GM12874 (cell line): ENCODE results near the gene DNAJB5.

ENCODE experiments used
- TF ChIP-seq, protein P1 (sequence below): IDR thresholded peaks from 2 replicates; pipeline ENCODE4 v1.5.1; 2011; ENCODE audit warnings: low read depth, mild to moderate bottlenecking, control low read depth, low read length, moderate library complexity; ENCODE audit not compliant: insufficient read depth

Gene DNAJB5

GRCh38 chr9:34961574-34962490 lies 27.7 kb upstream of the DNAJB5 start:
- TF ChIP-seq, protein P1, sequence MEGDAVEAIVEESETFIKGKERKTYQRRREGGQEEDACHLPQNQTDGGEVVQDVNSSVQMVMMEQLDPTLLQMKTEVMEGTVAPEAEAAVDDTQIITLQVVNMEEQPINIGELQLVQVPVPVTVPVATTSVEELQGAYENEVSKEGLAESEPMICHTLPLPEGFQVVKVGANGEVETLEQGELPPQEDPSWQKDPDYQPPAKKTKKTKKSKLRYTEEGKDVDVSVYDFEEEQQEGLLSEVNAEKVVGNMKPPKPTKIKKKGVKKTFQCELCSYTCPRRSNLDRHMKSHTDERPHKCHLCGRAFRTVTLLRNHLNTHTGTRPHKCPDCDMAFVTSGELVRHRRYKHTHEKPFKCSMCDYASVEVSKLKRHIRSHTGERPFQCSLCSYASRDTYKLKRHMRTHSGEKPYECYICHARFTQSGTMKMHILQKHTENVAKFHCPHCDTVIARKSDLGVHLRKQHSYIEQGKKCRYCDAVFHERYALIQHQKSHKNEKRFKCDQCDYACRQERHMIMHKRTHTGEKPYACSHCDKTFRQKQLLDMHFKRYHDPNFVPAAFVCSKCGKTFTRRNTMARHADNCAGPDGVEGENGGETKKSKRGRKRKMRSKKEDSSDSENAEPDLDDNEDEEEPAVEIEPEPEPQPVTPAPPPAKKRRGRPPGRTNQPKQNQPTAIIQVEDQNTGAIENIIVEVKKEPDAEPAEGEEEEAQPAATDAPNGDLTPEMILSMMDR = no peak

- TF ChIP-seq, protein P1 = no peak
Measured at GRCh38 chr9:34962546-34962945, 27.0 kb upstream of the DNAJB5 start.

DNA sequence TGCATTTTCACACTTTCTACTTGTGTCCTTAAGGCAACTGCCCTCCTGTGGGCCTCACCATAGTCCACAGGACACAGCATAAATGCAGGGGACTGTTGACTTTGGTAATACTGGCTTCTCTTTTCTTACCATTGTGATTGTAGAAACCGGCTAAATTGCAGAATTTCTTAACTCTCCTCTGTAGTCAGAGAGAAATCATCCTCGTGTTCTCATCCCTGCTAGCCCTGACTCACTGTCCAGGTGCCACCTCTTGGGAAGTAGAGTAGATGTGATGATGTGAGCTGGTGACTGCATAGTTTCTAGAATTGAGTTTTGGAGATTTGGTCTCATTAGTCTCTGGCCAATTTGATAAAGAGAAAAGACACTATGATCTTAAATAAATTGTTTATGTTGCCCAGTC lies 26.0 kb upstream of the DNAJB5 start:
- TF ChIP-seq, protein P1 = no peak

DNA sequence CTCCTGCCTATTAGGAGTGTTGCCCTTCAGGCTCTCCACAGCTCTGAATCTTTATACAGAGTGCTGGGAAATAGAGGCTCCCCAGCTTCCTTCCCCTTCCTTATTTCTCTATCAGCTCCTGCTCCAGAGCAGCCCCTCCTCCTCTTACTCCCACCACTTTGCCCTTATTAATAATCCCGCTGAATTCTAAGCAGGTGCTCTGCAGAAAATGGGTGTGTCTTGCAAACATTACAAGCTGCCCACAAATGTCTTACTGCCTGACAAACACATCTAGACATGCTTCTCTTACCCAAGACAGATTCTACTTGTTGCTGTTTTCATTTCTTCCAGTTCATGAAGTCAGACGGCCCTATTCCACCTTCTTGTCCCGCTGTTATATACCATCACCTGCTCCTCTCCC lies 25.1 kb upstream of the DNAJB5 start:
- TF ChIP-seq, protein P1 = no peak

DNA sequence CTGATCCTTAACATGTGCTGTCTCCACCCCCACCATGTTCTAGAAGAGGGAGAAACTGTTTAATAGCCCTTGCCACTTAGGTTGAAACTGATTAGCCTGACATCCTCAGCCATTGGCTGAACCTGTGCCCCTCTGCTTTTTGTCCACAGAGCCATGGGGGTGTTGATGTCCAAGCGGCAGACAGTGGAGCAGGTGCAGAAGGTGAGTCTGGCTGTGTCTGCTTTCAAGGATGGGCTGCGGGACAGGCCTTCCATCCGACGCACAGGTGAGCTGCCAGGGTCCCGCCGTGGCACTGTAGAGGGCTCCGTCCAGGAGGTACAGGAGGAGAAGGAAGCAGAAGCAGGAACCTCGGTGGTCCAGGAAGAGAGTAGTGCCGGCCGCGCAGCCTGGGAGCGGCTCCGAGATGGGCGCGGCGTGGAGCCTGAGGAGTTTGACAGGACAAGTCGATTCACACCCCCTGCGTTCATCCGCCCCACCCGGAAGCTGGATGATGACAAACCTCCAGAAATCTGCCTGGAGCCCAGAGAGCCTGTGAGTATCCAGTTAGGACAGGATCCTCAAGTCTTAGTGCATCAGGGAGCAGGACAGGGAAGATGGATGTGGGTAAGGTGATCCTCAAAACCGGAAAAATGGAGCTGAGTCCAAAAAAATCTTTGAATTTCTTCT lies 18.3 kb upstream of the DNAJB5 start:
- TF ChIP-seq, protein P1 = no peak

- TF ChIP-seq, protein P1 = no peak
Measured at GRCh38 chr9:34974664-34975063, 14.9 kb upstream of the DNAJB5 start.

DNA sequence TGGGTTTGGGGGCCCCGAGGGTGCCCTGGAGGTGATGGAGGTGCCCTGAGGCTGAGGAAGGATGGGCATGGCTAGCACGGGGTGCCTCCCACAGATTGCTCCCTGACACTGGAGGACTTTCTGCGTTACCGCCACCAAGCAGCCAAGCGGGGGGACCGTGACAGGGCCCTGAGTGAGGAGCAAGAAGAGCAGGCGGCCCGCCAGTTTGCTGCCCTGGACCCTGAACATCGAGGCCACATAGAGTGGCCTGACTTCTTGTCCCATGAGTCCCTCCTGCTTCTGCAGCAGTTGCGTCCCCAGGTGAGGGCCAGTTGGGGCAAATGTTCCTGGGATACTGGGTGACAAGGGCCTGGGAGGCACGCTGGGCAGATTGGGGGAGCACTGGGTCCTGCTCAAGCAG lies 13.1 kb upstream of the DNAJB5 start:
- TF ChIP-seq, protein P1 = no peak
